ENCODE results near the gene CDC27. TPM values are rescaled to one million over a fixed set of nuclear protein-coding genes. Genes with fewer than 3 reads are reported as not detected.
"Not testable (repeated sequence)": the region's sequence is repeated elsewhere in the genome, so short reads cannot be mapped to it uniquely, and the experiment has no call there.

Gene CDC27
- total RNA-seq, 1 donor: 130 TPM

- DNase-seq (ENCODE audit: low read depth): peak; percentile 27
- no peak for TF ChIP-seq CTCF (IDR thresholded peaks at IDR 0.05; ENCODE audit: insufficient read depth, low read depth, low read length)
- peak overlapping the region; percentile 34 for H3K4me3 ChIP-seq (ENCODE audit: low read depth, low read length)
Measured at GRCh38 chr17:47184681-47185080, 4.4 kb downstream of the CDC27 start.

GRCh38 chr17:47180988-47181387 is 8.1 kb downstream of the CDC27 start:
- not testable (repeated sequence) for DNase-seq (ENCODE audit: low read depth); H3K4me3 ChIP-seq (ENCODE audit: low read depth, low read length)

GRCh38 chr17:47180337-47180736 is 8.8 kb downstream of the CDC27 start:
- no peak for DNase-seq (ENCODE audit: low read depth)
- no peak overlapping the region for H3K4me3 ChIP-seq (ENCODE audit: low read depth, low read length)
- TF ChIP-seq CTCF (IDR thresholded peaks at IDR 0.05; ENCODE audit: insufficient read depth, low read depth, low read length): no peak

GRCh38 chr17:47179141-47179540 is 10.0 kb downstream of the CDC27 start:
- no peak overlapping the region for H3K4me3 ChIP-seq (ENCODE audit: low read depth, low read length)
- TF ChIP-seq CTCF (IDR thresholded peaks at IDR 0.05; ENCODE audit: insufficient read depth, low read depth, low read length): no peak
- no peak for DNase-seq (ENCODE audit: low read depth)

- H3K4me3 ChIP-seq (ENCODE audit: low read depth, low read length): no peak overlapping the region
- no peak for DNase-seq (ENCODE audit: low read depth)
- no peak for TF ChIP-seq CTCF (IDR thresholded peaks at IDR 0.05; ENCODE audit: insufficient read depth, low read depth, low read length)
Measured at GRCh38 chr17:47177261-47177660, 11.8 kb downstream of the CDC27 start.

- no peak for TF ChIP-seq CTCF (IDR thresholded peaks at IDR 0.05; ENCODE audit: insufficient read depth, low read depth, low read length)
- DNase-seq (ENCODE audit: low read depth): no peak
- no peak overlapping the region for H3K4me3 ChIP-seq (ENCODE audit: low read depth, low read length)
Measured at GRCh38 chr17:47176389-47176826, 12.7 kb downstream of the CDC27 start.

GRCh38 chr17:47174823-47175222 is 14.3 kb downstream of the CDC27 start:
- H3K4me3 ChIP-seq (ENCODE audit: low read depth, low read length); DNase-seq (ENCODE audit: low read depth): not testable (repeated sequence)

- no peak for DNase-seq (ENCODE audit: low read depth)
- no peak for TF ChIP-seq CTCF (IDR thresholded peaks at IDR 0.05; ENCODE audit: insufficient read depth, low read depth, low read length)
- H3K4me3 ChIP-seq (ENCODE audit: low read depth, low read length): no peak overlapping the region
Measured at GRCh38 chr17:47172696-47173565, 16.2 kb downstream of the CDC27 start.
